ENCODE data around the gene ITGA3.
A peak's percentile ranks its signal among the peaks of the same experiment; 100 is the strongest.

The ITGA3 gene

DNA sequence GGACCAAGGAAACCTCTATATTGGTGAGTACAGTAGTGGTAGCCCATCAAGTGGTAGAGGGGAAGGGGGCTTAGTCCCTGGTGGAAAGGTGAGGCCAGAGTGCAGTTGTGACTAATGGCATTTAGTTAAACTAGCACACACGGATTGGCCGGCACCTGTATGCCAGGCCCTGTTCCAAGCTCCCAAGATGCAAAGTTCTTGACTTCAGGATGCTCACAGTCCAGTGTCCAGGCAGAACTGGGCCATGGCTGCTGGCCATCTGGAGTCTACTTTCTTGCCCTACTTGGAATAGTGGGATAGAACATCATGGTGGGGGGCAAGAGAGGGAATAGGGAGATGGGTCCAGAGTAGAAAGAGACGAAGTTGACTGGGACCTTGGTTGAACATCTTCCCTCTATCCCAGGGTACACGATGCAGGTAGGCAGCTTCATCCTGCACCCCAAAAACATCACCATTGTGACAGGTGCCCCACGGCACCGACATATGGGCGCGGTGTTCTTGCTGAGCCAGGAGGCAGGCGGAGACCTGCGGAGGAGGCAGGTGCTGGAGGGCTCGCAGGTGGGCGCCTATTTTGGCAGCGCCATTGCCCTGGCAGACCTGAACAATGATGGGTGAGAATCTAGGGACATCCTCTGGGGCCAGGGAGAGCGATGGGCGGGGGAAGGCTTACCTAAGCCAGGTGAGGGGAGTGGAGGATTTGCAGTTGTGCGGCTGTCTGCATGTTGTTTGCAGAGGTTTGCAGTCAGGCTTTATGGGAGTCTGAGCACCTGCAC lies 15.2 kb downstream of the ITGA3 start:
- DNase-seq (ENCODE audit: low spot score): no peak
- no peaks in the 10 kb centered on the region for H3K9me3 ChIP-seq (ENCODE audit: severe bottlenecking)
- H3K36me3 ChIP-seq (ENCODE audit: low read depth): peaks cover 100% of the 10 kb centered on the region
- H3K4me3 ChIP-seq (ENCODE audit: severe bottlenecking): no peak overlapping the region
- TF ChIP-seq, protein P1, sequence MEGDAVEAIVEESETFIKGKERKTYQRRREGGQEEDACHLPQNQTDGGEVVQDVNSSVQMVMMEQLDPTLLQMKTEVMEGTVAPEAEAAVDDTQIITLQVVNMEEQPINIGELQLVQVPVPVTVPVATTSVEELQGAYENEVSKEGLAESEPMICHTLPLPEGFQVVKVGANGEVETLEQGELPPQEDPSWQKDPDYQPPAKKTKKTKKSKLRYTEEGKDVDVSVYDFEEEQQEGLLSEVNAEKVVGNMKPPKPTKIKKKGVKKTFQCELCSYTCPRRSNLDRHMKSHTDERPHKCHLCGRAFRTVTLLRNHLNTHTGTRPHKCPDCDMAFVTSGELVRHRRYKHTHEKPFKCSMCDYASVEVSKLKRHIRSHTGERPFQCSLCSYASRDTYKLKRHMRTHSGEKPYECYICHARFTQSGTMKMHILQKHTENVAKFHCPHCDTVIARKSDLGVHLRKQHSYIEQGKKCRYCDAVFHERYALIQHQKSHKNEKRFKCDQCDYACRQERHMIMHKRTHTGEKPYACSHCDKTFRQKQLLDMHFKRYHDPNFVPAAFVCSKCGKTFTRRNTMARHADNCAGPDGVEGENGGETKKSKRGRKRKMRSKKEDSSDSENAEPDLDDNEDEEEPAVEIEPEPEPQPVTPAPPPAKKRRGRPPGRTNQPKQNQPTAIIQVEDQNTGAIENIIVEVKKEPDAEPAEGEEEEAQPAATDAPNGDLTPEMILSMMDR (IDR thresholded peaks at IDR 0.05; ENCODE audit: poor library complexity, severe bottlenecking): no peak
- no peak for ATAC-seq (ENCODE audit: low read depth)
- H3K27me3 ChIP-seq (ENCODE audit: insufficient read depth, poor library complexity, severe bottlenecking): no peaks in the 10 kb centered on the region
- no peaks in the 10 kb centered on the region for H3K4me1 ChIP-seq (ENCODE audit: insufficient read depth, poor library complexity, severe bottlenecking)
- peak overlapping the region; percentile 100 for H3K27ac ChIP-seq (ENCODE audit: poor library complexity, severe bottlenecking)

DNA sequence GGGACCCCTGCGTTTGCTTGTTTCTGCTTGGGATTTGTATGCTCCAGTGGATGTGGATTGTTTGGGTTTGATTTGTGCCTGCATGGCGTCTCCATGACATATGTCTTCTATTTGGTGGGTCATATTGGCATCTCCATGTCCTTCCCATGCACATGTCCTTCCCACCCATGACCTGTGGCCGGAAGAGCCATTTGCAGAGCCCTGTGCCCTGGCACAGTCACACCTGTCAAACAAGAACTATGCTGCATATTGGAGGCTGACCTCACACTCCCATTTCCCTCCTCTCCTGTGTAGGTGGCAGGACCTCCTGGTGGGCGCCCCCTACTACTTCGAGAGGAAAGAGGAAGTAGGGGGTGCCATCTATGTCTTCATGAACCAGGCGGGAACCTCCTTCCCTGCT lies 15.8 kb downstream of the ITGA3 start:
- ATAC-seq (ENCODE audit: low read depth) (no peak), DNase-seq (ENCODE audit: low spot score) (no peak)
- TF ChIP-seq, protein P1 (IDR thresholded peaks at IDR 0.05; ENCODE audit: poor library complexity, severe bottlenecking): no peak
- Histone ChIP-seq H3K27ac (ENCODE audit: poor library complexity, severe bottlenecking) (peak overlapping the region; percentile 100), H3K27me3 (ENCODE audit: insufficient read depth, poor library complexity, severe bottlenecking) (no peaks in the 10 kb centered on the region), H3K36me3 (ENCODE audit: low read depth) (peaks cover 100% of the 10 kb centered on the region), H3K4me3 (ENCODE audit: severe bottlenecking) (no peak overlapping the region), H3K4me1 (ENCODE audit: insufficient read depth, poor library complexity, severe bottlenecking) (no peaks in the 10 kb centered on the region), H3K9me3 (ENCODE audit: severe bottlenecking) (no peaks in the 10 kb centered on the region)

DNA sequence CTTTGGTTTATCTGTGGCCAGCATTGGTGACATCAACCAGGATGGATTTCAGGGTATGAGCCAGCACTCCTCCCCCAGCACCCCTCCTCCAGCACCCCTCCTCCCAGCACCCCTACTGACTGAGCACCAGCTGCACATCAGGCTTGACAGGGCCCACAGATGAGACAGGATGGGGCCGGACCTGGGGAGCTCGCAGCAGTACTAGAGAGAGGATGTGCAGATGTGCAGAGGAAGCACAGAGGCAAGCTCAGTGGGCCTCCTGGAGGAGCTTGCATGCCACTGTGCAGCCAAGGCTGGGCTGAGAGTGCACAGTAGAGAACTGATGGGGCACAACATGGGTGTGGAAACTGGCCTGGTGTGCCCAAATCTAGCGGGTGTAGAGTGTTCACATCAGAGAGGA lies 16.2 kb downstream of the ITGA3 start:
- H3K36me3 ChIP-seq (ENCODE audit: low read depth): peaks cover 100% of the 10 kb centered on the region
- no peaks in the 10 kb centered on the region for H3K27me3 ChIP-seq (ENCODE audit: insufficient read depth, poor library complexity, severe bottlenecking)
- TF ChIP-seq, protein P1 (IDR thresholded peaks at IDR 0.05; ENCODE audit: poor library complexity, severe bottlenecking): no peak
- no peak overlapping the region for H3K4me3 ChIP-seq (ENCODE audit: severe bottlenecking)
- peak overlapping the region; percentile 100 for H3K27ac ChIP-seq (ENCODE audit: poor library complexity, severe bottlenecking)
- ATAC-seq (ENCODE audit: low read depth) (0 out of 3 replicates have a peak, but pooled peaks have one; percentile 4), DNase-seq (ENCODE audit: low spot score) (no peak)
- no peaks in the 10 kb centered on the region for H3K9me3 ChIP-seq (ENCODE audit: severe bottlenecking)
- H3K4me1 ChIP-seq (ENCODE audit: insufficient read depth, poor library complexity, severe bottlenecking): no peaks in the 10 kb centered on the region

DNA sequence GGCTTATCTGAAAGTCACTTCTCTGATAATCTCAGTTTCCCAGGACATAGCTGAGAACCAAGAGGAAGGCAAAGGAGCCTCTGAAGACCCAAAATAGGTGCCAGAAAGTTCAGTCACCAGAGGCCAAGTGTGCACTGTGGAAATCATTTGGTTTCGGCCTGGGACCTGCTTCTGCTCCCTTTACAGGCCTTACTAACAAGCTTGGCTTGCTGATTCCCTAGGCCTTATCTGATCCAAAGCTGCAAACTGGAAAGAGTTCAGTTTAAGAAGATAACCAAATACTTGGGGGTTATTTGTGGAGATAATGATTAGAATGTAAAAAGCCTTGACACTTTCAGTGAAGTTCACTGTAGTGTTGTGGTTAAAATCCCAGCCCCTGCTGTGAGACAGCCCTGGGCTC lies 17.0 kb downstream of the ITGA3 start:
- H3K27ac ChIP-seq (ENCODE audit: poor library complexity, severe bottlenecking): peak overlapping the region; percentile 100
- H3K4me1 ChIP-seq (ENCODE audit: insufficient read depth, poor library complexity, severe bottlenecking): no peaks in the 10 kb centered on the region
- no peak overlapping the region for H3K4me3 ChIP-seq (ENCODE audit: severe bottlenecking)
- ATAC-seq (ENCODE audit: low read depth) (no peak), DNase-seq (ENCODE audit: low spot score) (no peak)
- H3K9me3 ChIP-seq (ENCODE audit: severe bottlenecking): no peaks in the 10 kb centered on the region
- peaks cover 100% of the 10 kb centered on the region for H3K36me3 ChIP-seq (ENCODE audit: low read depth)
- no peaks in the 10 kb centered on the region for H3K27me3 ChIP-seq (ENCODE audit: insufficient read depth, poor library complexity, severe bottlenecking)
- TF ChIP-seq, protein P1 (IDR thresholded peaks at IDR 0.05; ENCODE audit: poor library complexity, severe bottlenecking): no peak

DNA sequence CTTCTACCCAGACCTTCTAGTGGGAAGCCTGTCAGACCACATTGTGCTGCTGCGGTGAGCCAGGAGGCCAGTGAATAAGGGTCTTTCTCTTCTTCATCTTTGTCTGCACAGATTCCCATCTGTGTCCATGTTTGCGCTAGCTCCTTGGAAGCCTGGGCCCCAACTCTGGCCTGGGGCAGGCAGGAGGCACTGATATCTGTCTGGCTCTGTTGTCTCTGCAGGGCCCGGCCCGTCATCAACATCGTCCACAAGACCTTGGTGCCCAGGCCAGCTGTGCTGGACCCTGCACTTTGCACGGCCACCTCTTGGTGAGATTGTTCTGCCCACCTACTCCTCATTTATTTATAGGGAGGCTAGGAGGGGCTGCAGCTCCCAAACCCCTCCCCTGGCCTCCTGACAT lies 18.3 kb downstream of the ITGA3 start:
- Histone ChIP-seq H3K27me3 (ENCODE audit: insufficient read depth, poor library complexity, severe bottlenecking) (no peaks in the 10 kb centered on the region), H3K4me3 (ENCODE audit: severe bottlenecking) (no peak overlapping the region), H3K9me3 (ENCODE audit: severe bottlenecking) (no peaks in the 10 kb centered on the region), H3K27ac (ENCODE audit: poor library complexity, severe bottlenecking) (peak overlapping the region; percentile 100), H3K4me1 (ENCODE audit: insufficient read depth, poor library complexity, severe bottlenecking) (no peaks in the 10 kb centered on the region), H3K36me3 (ENCODE audit: low read depth) (peaks cover 100% of the 10 kb centered on the region)
- no peak for DNase-seq (ENCODE audit: low spot score)
- TF ChIP-seq, protein P1 (IDR thresholded peaks at IDR 0.05; ENCODE audit: poor library complexity, severe bottlenecking): no peak
- no peak for ATAC-seq (ENCODE audit: low read depth)
